Measurements from ENCODE around the gene CELF6.

The CELF6 gene

GRCh38 chr15:72345280-72345679 lies 25.3 kb upstream of the CELF6 start:
- Histone ChIP-seq H3K9me2 (replicated peaks; ENCODE audit: low read depth, low read length) (no peaks in the 10 kb centered on the region), H4K20me1 (ENCODE audit: insufficient read depth, low read length, poor library complexity, severe bottlenecking) (no peaks in the 10 kb centered on the region), H3K79me2 (ENCODE audit: insufficient read depth, low read length) (no peaks in the 10 kb centered on the region), H3F3A (ENCODE audit: low read depth) (no peaks in the 10 kb centered on the region), H2AFZ (ENCODE audit: low read length) (no peak overlapping the region), H3K4me3 (ENCODE audit: low read length, poor library complexity, severe bottlenecking) (no peak overlapping the region), H3K4me2 (ENCODE audit: low read depth, low read length, poor library complexity, severe bottlenecking) (no peak overlapping the region), H3K36me3 (ENCODE audit: insufficient read depth, low read length) (peaks cover 47% of the 10 kb centered on the region; the same call in 1 of the 2 replicates), H3K4me1 (ENCODE audit: insufficient read depth, low read length, poor library complexity, severe bottlenecking) (no peaks in the 10 kb centered on the region), H3K27me3 (ENCODE audit: insufficient read depth, low read length, poor library complexity, severe bottlenecking) (no peaks in the 10 kb centered on the region), H3K9ac (ENCODE audit: low read depth, low read length, poor library complexity, severe bottlenecking) (no peak overlapping the region), H3K9me3 (ENCODE audit: insufficient read depth, low read depth, low read length) (no peaks in the 10 kb centered on the region)
- TF ChIP-seq EZH2phosphoT487 (IDR thresholded peaks at IDR 0.05; ENCODE audit: borderline replicate concordance) (no peak), CTCF (conservative IDR thresholded peaks at IDR 0.05; ENCODE audit: low read length) (no peak)

- TF ChIP-seq CTCF (conservative IDR thresholded peaks at IDR 0.05; ENCODE audit: low read length): no peak
- no peak for TF ChIP-seq EZH2phosphoT487 (IDR thresholded peaks at IDR 0.05; ENCODE audit: borderline replicate concordance)
- Histone ChIP-seq H3K4me2 (ENCODE audit: low read depth, low read length, poor library complexity, severe bottlenecking) (no peak overlapping the region), H3K79me2 (ENCODE audit: insufficient read depth, low read length) (no peaks in the 10 kb centered on the region), H3K9me2 (replicated peaks; ENCODE audit: low read depth, low read length) (no peaks in the 10 kb centered on the region), H4K20me1 (ENCODE audit: insufficient read depth, low read length, poor library complexity, severe bottlenecking) (no peaks in the 10 kb centered on the region), H3K4me3 (ENCODE audit: low read length, poor library complexity, severe bottlenecking) (no peak overlapping the region), H3K9me3 (ENCODE audit: insufficient read depth, low read depth, low read length) (no peaks in the 10 kb centered on the region), H3K9ac (ENCODE audit: low read depth, low read length, poor library complexity, severe bottlenecking) (no peak overlapping the region), H3F3A (ENCODE audit: low read depth) (no peaks in the 10 kb centered on the region), H3K4me1 (ENCODE audit: insufficient read depth, low read length, poor library complexity, severe bottlenecking) (no peaks in the 10 kb centered on the region), H3K27me3 (ENCODE audit: insufficient read depth, low read length, poor library complexity, severe bottlenecking) (no peaks in the 10 kb centered on the region), H3K36me3 (ENCODE audit: insufficient read depth, low read length) (peaks cover 42% of the 10 kb centered on the region; the same call in 1 of the 2 replicates), H2AFZ (ENCODE audit: low read length) (no peak overlapping the region)
Measured at GRCh38 chr15:72344602-72345001, 24.6 kb upstream of the CELF6 start.

- Histone ChIP-seq H3F3A (ENCODE audit: low read depth) (no peaks in the 10 kb centered on the region), H4K20me1 (ENCODE audit: insufficient read depth, low read length, poor library complexity, severe bottlenecking) (no peaks in the 10 kb centered on the region)
Measured at GRCh38 chr15:72342385-72342784, 22.4 kb upstream of the CELF6 start.

More at GRCh38 chr15:72342385-72342784, 22.4 kb upstream of the CELF6 start:
- TF ChIP-seq CTCF (conservative IDR thresholded peaks at IDR 0.05; ENCODE audit: low read length) (peak; percentile 76), EZH2phosphoT487 (IDR thresholded peaks at IDR 0.05; ENCODE audit: borderline replicate concordance) (no peak)
- Histone ChIP-seq H3K79me2 (ENCODE audit: insufficient read depth, low read length) (no peaks in the 10 kb centered on the region), H3K9me3 (ENCODE audit: insufficient read depth, low read depth, low read length) (no peaks in the 10 kb centered on the region), H3K4me2 (ENCODE audit: low read depth, low read length, poor library complexity, severe bottlenecking) (no peak overlapping the region), H3K27me3 (ENCODE audit: insufficient read depth, low read length, poor library complexity, severe bottlenecking) (no peaks in the 10 kb centered on the region), H3K4me3 (ENCODE audit: low read length, poor library complexity, severe bottlenecking) (no peak overlapping the region), H3K36me3 (ENCODE audit: insufficient read depth, low read length) (peaks cover 22% of the 10 kb centered on the region; the same call in 1 of the 2 replicates), H2AFZ (ENCODE audit: low read length) (no peak overlapping the region), H3K4me1 (ENCODE audit: insufficient read depth, low read length, poor library complexity, severe bottlenecking) (no peaks in the 10 kb centered on the region), H3K9ac (ENCODE audit: low read depth, low read length, poor library complexity, severe bottlenecking) (no peak overlapping the region), H3K9me2 (replicated peaks; ENCODE audit: low read depth, low read length) (no peaks in the 10 kb centered on the region)
